Nephron progenitor cell (in vitro differentiated cells): ENCODE measurements around the gene IFI27L1.

Experiments
- DNase-seq: peaks from one replicate; pipeline ENCODE4 v3.0.0; 2021
- H3K27ac Mint-ChIP-seq: 2 replicates; pipeline ENCODE4 v1.8.0; 2021; ENCODE audit warnings: mild to moderate bottlenecking, moderate library complexity, mixed read lengths
- H3K27me3 Mint-ChIP-seq: 2 replicates; pipeline ENCODE4 v1.8.0; 2021; ENCODE audit warnings: mild to moderate bottlenecking, low read depth, mixed read lengths; ENCODE audit not compliant: poor library complexity
- H3K36me3 Mint-ChIP-seq: 2 replicates; pipeline ENCODE4 v1.8.0; 2021; ENCODE audit warnings: low read depth, mixed read lengths
- H3K4me1 Mint-ChIP-seq: 2 replicates; pipeline ENCODE4 v1.8.0; 2021; ENCODE audit warnings: mixed read lengths
- H3K4me3 Mint-ChIP-seq: 2 replicates; pipeline ENCODE4 v1.8.0; 2021; ENCODE audit warnings: mild to moderate bottlenecking, moderate library complexity, mixed read lengths
- H3K9me3 Mint-ChIP-seq: 2 replicates; pipeline ENCODE4 v1.8.0; 2021; ENCODE audit warnings: mild to moderate bottlenecking, moderate library complexity, mixed read lengths
- TF ChIP-seq, protein P1 (sequence below): fragments of 200-600 bp; sonication (generic); IDR thresholded peaks from 2 replicates; pipeline ENCODE4 v1.5.0; 2021; ENCODE audit warnings: antibody characterized with exemption

IFI27L1 gene

GRCh38 chr14:94042433-94043091 is 38.5 kb upstream of the IFI27L1 start:
- Mint-ChIP-seq H3K4me3 (no peak overlapping the region), H3K9me3 (no peaks in the 10 kb centered on the region), H3K27ac (peak overlapping the region; percentile 19), H3K27me3 (no peaks in the 10 kb centered on the region), H3K36me3 (peaks cover 13% of the 10 kb centered on the region), H3K4me1 (no peaks in the 10 kb centered on the region)
- no peak for DNase-seq
- TF ChIP-seq, protein P1, sequence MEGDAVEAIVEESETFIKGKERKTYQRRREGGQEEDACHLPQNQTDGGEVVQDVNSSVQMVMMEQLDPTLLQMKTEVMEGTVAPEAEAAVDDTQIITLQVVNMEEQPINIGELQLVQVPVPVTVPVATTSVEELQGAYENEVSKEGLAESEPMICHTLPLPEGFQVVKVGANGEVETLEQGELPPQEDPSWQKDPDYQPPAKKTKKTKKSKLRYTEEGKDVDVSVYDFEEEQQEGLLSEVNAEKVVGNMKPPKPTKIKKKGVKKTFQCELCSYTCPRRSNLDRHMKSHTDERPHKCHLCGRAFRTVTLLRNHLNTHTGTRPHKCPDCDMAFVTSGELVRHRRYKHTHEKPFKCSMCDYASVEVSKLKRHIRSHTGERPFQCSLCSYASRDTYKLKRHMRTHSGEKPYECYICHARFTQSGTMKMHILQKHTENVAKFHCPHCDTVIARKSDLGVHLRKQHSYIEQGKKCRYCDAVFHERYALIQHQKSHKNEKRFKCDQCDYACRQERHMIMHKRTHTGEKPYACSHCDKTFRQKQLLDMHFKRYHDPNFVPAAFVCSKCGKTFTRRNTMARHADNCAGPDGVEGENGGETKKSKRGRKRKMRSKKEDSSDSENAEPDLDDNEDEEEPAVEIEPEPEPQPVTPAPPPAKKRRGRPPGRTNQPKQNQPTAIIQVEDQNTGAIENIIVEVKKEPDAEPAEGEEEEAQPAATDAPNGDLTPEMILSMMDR: no peak

DNA sequence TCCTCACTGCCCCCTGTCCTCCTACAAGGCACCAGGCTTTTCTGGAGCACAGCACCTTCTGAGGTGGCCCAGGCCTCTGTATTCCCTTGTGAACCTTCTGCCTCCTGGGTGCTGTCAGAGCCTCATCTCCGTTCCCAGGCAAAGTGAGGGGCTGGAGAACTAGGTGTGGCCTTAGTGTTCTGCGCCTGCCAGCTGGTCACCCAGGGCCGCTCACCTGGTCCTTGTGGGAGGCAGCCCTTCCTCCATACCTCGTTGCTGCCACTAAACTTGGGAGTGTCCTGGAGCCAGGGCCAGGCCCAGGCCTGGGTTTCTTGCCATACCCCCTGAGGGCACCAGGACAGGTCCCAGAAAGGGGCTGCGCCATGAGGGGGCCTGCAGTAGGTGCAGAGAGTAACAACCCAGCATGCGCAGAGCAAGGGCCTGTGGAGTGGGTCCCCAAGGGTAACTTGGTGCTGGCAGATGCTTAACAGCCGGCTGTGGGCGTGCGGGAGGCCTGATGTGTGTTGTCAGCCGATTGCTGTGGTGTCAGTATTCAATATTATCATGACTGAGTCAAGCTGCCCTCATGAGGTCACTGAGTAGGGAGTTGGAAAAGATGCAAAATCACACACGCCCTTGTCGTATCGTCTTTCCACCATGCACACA is 37.9 kb upstream of the IFI27L1 start:
- no peak overlapping the region for H3K4me3 Mint-ChIP-seq
- no peak overlapping the region for H3K27ac Mint-ChIP-seq

GRCh38 chr14:94043756-94044475 is 37.2 kb upstream of the IFI27L1 start:
- H3K4me3 Mint-ChIP-seq: no peak overlapping the region
- DNase-seq: no peak
- H3K4me1 Mint-ChIP-seq: no peaks in the 10 kb centered on the region
- TF ChIP-seq, protein P1: no peak
- peaks cover 20% of the 10 kb centered on the region for H3K36me3 Mint-ChIP-seq
- no peaks in the 10 kb centered on the region for H3K27me3 Mint-ChIP-seq
- H3K27ac Mint-ChIP-seq: no peak overlapping the region
- H3K9me3 Mint-ChIP-seq: no peaks in the 10 kb centered on the region

More for the DNA sequence above, 37.9 kb upstream of the IFI27L1 start:
- no peak for DNase-seq
- TF ChIP-seq, protein P1: no peak
- H3K27me3 Mint-ChIP-seq: no peaks in the 10 kb centered on the region
- no peaks in the 10 kb centered on the region for H3K9me3 Mint-ChIP-seq
- H3K36me3 Mint-ChIP-seq: peaks cover 17% of the 10 kb centered on the region
- no peaks in the 10 kb centered on the region for H3K4me1 Mint-ChIP-seq

DNA sequence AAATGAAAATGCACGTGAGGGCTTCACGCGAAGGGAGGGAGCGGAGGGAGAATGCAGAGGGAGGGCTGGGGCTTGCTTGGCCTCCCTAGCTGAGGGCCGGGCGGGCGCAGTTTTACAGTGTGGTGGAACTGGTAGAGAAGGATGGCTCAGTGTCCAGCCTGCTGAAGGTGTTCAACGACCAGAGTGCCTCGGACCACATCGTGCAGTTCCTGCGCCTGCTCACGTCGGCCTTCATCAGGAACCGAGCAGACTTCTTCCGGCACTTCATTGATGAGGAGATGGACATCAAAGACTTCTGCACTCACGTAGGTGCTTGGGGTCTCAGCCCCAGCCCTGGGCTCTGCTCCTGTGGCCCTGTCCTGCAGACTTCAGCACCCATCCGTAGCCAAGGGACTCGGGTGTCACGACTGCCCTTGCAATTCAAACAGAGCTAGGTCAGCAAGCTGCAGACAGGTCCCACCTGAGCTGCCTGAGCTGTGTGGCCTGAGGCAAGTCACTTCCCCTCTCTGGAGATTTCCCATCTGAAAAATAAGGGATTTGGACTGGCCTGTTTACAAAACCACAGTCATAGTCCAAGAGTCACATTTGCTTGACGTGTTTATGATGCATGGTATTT is 36.5 kb upstream of the IFI27L1 start:
- TF ChIP-seq, protein P1: no peak
- DNase-seq: no peak
- Mint-ChIP-seq H3K27me3 (no peaks in the 10 kb centered on the region), H3K4me1 (no peaks in the 10 kb centered on the region), H3K27ac (no peak overlapping the region), H3K36me3 (peaks cover 20% of the 10 kb centered on the region), H3K4me3 (no peak overlapping the region), H3K9me3 (no peaks in the 10 kb centered on the region)

- Mint-ChIP-seq H3K4me1 (no peaks in the 10 kb centered on the region), H3K27ac (peak overlapping the region; percentile 73), H3K4me3 (no peak overlapping the region), H3K36me3 (peaks cover 25% of the 10 kb centered on the region), H3K9me3 (no peaks in the 10 kb centered on the region), H3K27me3 (peaks cover 3% of the 10 kb centered on the region)
- TF ChIP-seq, protein P1: no peak
- DNase-seq: no peak
Measured at GRCh38 chr14:94045101-94045500, 36.0 kb upstream of the IFI27L1 start.
